ENCODE measurements around the gene SPATS2.

DNA sequence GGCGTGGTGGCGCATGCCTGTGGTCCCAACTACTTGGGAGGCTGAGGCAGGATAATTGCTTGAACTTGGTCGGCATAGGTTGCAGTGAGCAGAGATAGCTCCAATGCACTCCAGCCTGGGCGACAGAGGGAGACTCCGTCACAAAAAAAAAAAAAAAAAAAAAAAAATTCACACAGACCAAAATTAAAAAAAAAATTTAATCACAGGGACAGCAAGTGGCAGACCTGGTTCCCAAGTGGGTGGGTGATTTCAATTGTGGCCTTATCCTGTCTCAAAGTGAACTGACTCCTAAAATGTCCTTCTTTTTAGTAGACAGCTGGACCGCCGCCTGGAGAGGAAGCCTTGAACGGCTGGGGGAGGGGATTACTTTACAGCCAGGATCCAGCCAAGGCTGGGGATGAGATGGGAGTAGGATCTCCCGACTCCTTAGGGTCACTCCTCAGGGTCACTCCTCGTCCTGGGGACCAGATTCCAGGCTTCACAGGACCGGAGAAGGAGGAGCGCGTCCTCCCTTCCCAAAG is 170.0 kb downstream of the SPATS2 start:
- TF ChIP-seq CTCF (conservative IDR thresholded peaks at IDR 0.05; ENCODE audit: low read length) (no peak), EZH2phosphoT487 (IDR thresholded peaks at IDR 0.05; ENCODE audit: borderline replicate concordance, low read depth, low read length) (no peak)
